IMR-90 (cell line): ENCODE data around the gene GLIS1. TPM values are rescaled to one million over a fixed set of nuclear protein-coding genes. Genes with fewer than 3 reads are reported as not detected.

Experiments
- ATAC-seq: fragments of 200-7000 bp; cut with Tn5 transposase; 2 replicates; pipeline ENCODE4 v1.9.1; 2020; ENCODE audit warnings: low read depth, mild to moderate bottlenecking, moderate library complexity
- BruUV-seq: library from RNA; stranded (reverse); fragments of 400-500 nt; replicated peaks from 2 replicates; lab custom pipeline; 2021; lab: Mats Ljungman, UMichigan
- CTCF ChIA-PET: fragments of 300-600 bp; formaldehyde crosslinking; extraction: SDS; loops from one replicate; lab custom pipeline; 2021; ENCODE audit warnings: antibody characterized with exemption; lab: Yijun Ruan, JAX
- POLR2A ChIA-PET: fragments of 300-600 bp; sonication (Branson Sonifier 250); formaldehyde crosslinking; loops from one replicate; lab custom pipeline; 2022; ENCODE audit warnings: antibody characterized with exemption; ENCODE audit not compliant: unreplicated experiment; lab: Charles Lee
- DNase-seq: peaks from one replicate; pipeline ENCODE4 v3.0.0; 2013
- H2AFZ ChIP-seq: replicated peaks from 2 replicates; pipeline ENCODE3; 2013; ENCODE audit warnings: low read length, mild to moderate bottlenecking; ENCODE audit not compliant: poor library complexity
- H2AK5ac ChIP-seq: 2 replicates; pipeline ENCODE4 v1.6.1; 2013; ENCODE audit warnings: low read depth, low read length, inconsistent platforms
- H2AK9ac ChIP-seq: replicated peaks from 2 replicates; pipeline ENCODE3; 2013; ENCODE audit warnings: mild to moderate bottlenecking, low read depth, low read length, moderate library complexity; ENCODE audit not compliant: poor library complexity
- H2BK120ac ChIP-seq: 2 replicates; pipeline ENCODE4 v1.6.1; 2013; ENCODE audit warnings: low read depth, low read length, inconsistent platforms
- H2BK15ac ChIP-seq: 3 replicates; pipeline ENCODE4 v1.6.1; 2013; ENCODE audit warnings: low read depth, low read length, inconsistent platforms
- H2BK20ac ChIP-seq: 2 replicates; pipeline ENCODE4 v1.6.1; 2013; ENCODE audit warnings: low read depth, mild to moderate bottlenecking, inconsistent platforms, low read length, moderate library complexity
- H2BK5ac ChIP-seq: 2 replicates; pipeline ENCODE4 v1.6.1; 2013; ENCODE audit warnings: mild to moderate bottlenecking, low read depth, low read length, inconsistent platforms; ENCODE audit not compliant: poor library complexity, severe bottlenecking
- H3K14ac ChIP-seq: replicated peaks from 2 replicates; pipeline ENCODE4 v1.6.1; 2013; ENCODE audit warnings: low read depth, low read length, inconsistent platforms
- H3K18ac ChIP-seq: 2 replicates; pipeline ENCODE4 v1.6.1; 2013; ENCODE audit warnings: low read depth, low read length, control low read depth
- H3K23ac ChIP-seq: 2 replicates; pipeline ENCODE4 v1.6.1; 2013; ENCODE audit warnings: low read depth, low read length, inconsistent platforms
- H3K27ac ChIP-seq: 2 replicates; pipeline ENCODE4 v1.5.1; 2013; ENCODE audit warnings: mild to moderate bottlenecking, control low read depth, low read length; ENCODE audit not compliant: insufficient read depth
- H3K27me3 ChIP-seq: 2 replicates; pipeline ENCODE4 v1.6.1; 2013; ENCODE audit warnings: low read length; ENCODE audit not compliant: control insufficient read depth, insufficient read depth
- H3K36me3 ChIP-seq: 2 replicates; pipeline ENCODE4 v1.6.1; 2013; ENCODE audit warnings: low read length, mixed read lengths; ENCODE audit not compliant: control insufficient read depth, insufficient read depth
- H3K4ac ChIP-seq: 2 replicates; pipeline ENCODE4 v1.6.1; 2013; ENCODE audit warnings: low read depth, low read length, inconsistent platforms
- H3K4me1 ChIP-seq: 2 replicates; pipeline ENCODE4 v1.6.1; 2013; ENCODE audit warnings: low read length, mixed read lengths; ENCODE audit not compliant: control insufficient read depth, insufficient read depth
- H3K4me2 ChIP-seq: 2 replicates; pipeline ENCODE4 v1.6.1; 2013; ENCODE audit warnings: low read depth, mild to moderate bottlenecking, control low read depth, low read length, moderate library complexity
- H3K4me3 ChIP-seq: 2 replicates; pipeline ENCODE4 v1.5.1; 2013; ENCODE audit warnings: low read depth, mild to moderate bottlenecking, control low read depth, low read length, moderate library complexity; ENCODE audit not compliant: insufficient read depth
- H3K56ac ChIP-seq: 2 replicates; pipeline ENCODE4 v1.6.1; 2013; ENCODE audit warnings: low read length, inconsistent platforms; ENCODE audit not compliant: insufficient read depth; ENCODE audit errors: extremely low read depth
- H3K79me1 ChIP-seq, 2 experiments: 2 replicates each; pipeline ENCODE4 v1.6.1; 2013; ENCODE audit warnings: low read length in 2 of 2, inconsistent platforms in 1 of 2, low read depth in 1 of 2
- H3K9ac ChIP-seq: 2 replicates; pipeline ENCODE4 v1.6.1; 2013; ENCODE audit warnings: low read depth, low read length, control low read depth
- H3K9me1 ChIP-seq: 2 replicates; pipeline ENCODE4 v1.6.1; 2013; ENCODE audit warnings: low read length, inconsistent platforms; ENCODE audit not compliant: insufficient read depth
- H3K9me3 ChIP-seq: 2 replicates; pipeline ENCODE4 v1.6.1; 2013; ENCODE audit warnings: low read length; ENCODE audit not compliant: control insufficient read depth, insufficient read depth
- H4K20me1 ChIP-seq: 2 replicates; pipeline ENCODE4 v1.6.1; 2013; ENCODE audit warnings: low read length, inconsistent platforms; ENCODE audit not compliant: insufficient read depth
- H4K5ac ChIP-seq: 2 replicates; pipeline ENCODE4 v1.6.1; 2013; ENCODE audit warnings: mild to moderate bottlenecking, low read depth, low read length, control low read depth
- H4K8ac ChIP-seq, 2 experiments: 2 replicates each; pipeline ENCODE4 v1.6.1; 2013; ENCODE audit warnings: low read depth in 2 of 2, low read length in 2 of 2, control low read depth in 1 of 2, inconsistent platforms in 1 of 2
- H4K91ac ChIP-seq: 2 replicates; pipeline ENCODE4 v1.6.1; 2013; ENCODE audit warnings: low read depth, low read length, inconsistent platforms; ENCODE audit not compliant: insufficient read depth
- BHLHE40 ChIP-seq: fragments of 150-350 bp; IDR thresholded peaks from 2 replicates; pipeline ENCODE4 v1.6.1; 2016; ENCODE audit warnings: mild to moderate bottlenecking, low read depth, low read length
- CEBPB ChIP-seq: IDR thresholded peaks from 2 replicates; pipeline ENCODE4 v1.6.1; 2012; ENCODE audit warnings: low read depth, low read length, improper control_type of control experiment
- CHD1 ChIP-seq: IDR thresholded peaks from 2 replicates; pipeline ENCODE4 v1.6.1; 2012; ENCODE audit warnings: low read depth, low read length, improper control_type of control experiment
- CTCF ChIP-seq: conservative IDR thresholded peaks from 2 replicates; pipeline ENCODE4 v1.5.1; 2012; ENCODE audit warnings: mild to moderate bottlenecking, low read depth, low read length, improper control_type of control experiment
- FOS ChIP-seq: fragments of 150-350 bp; IDR thresholded peaks from 2 replicates; pipeline ENCODE4 v1.6.1; 2016; ENCODE audit warnings: low read depth, low read length
- MAFK ChIP-seq: IDR thresholded peaks from 2 replicates; pipeline ENCODE4 v1.6.1; 2012; ENCODE audit warnings: low read depth, low read length, improper control_type of control experiment
- MAZ ChIP-seq: IDR thresholded peaks from 2 replicates; pipeline ENCODE4 v1.6.1; 2012; ENCODE audit warnings: low read depth, mild to moderate bottlenecking, low read length, improper control_type of control experiment, moderate library complexity, borderline replicate concordance
- MXI1 ChIP-seq: IDR thresholded peaks from 2 replicates; pipeline ENCODE4 v1.6.1; 2012; ENCODE audit warnings: low read depth, mild to moderate bottlenecking, low read length, moderate library complexity, borderline replicate concordance
- NFE2L2 ChIP-seq: fragments of 150-350 bp; IDR thresholded peaks from 2 replicates; pipeline ENCODE4 v1.6.1; 2016; ENCODE audit warnings: low read depth, mild to moderate bottlenecking, low read length
- POLR2A ChIP-seq: IDR thresholded peaks from 2 replicates; pipeline ENCODE4 v1.6.1; 2012; ENCODE audit warnings: mild to moderate bottlenecking, low read depth, low read length
- RAD21 ChIP-seq: IDR thresholded peaks from 2 replicates; pipeline ENCODE4 v1.6.1; 2012; ENCODE audit warnings: low read length, improper control_type of control experiment
- RCOR1 ChIP-seq: IDR thresholded peaks from 2 replicates; pipeline ENCODE4 v1.6.1; 2012; ENCODE audit warnings: mild to moderate bottlenecking, low read length, improper control_type of control experiment; ENCODE audit not compliant: insufficient replicate concordance
- RFX5 ChIP-seq: IDR thresholded peaks from 2 replicates; pipeline ENCODE4 v1.8.0; 2012; ENCODE audit warnings: low read depth, mild to moderate bottlenecking, low read length, moderate library complexity
- SMC3 ChIP-seq: fragments of 150-350 bp; IDR thresholded peaks from 2 replicates; pipeline ENCODE4 v1.6.1; 2016; ENCODE audit warnings: low read depth, mild to moderate bottlenecking, antibody characterized with exemption, low read length, moderate library complexity
- WGBS, 2 experiments: methylation state at CpG; one replicate each; pipeline versions ENCODE4 v1.1.5 to v1.1.7; 2013; ENCODE audit warnings: missing lambda C conversion rate in 2 of 2; ENCODE audit not compliant: insufficient read length in 1 of 2; ENCODE audit errors: extremely low coverage in 2 of 2; 5-methylcytosine and 5-hydroxymethylcytosine counted together
- dilution Hi-C: fragments of 300-500 bp; cut with HindIII; formaldehyde crosslinking; loops from one replicate; pipeline ENCODE4 v1.14.3; 2018; ENCODE audit warnings: low sequenced_read_pairs; ENCODE audit not compliant: unreplicated experiment
- in situ Hi-C: fragments of 300-500 bp; cut with MboI; formaldehyde crosslinking; loops from 3 replicates; pipeline ENCODE4 v1.14.3; 2019; ENCODE audit warnings: low sequenced_read_pairs, inconsistent platforms, mixed read lengths
- intact Hi-C: fragments of 100-400 bp; cut with micrococcal nuclease; formaldehyde crosslinking; loops from 2 replicates; pipeline ENCODE4 v1.10.0; 2022
- polyA plus RNA-seq, 3 experiments: library from polyadenylated mRNA; depleted of rRNA; stranded (reverse); fragments of >200 nt; gene quantifications; 2 replicates each; pipeline ENCODE4 v1.2.3, GENCODE V29; 2012; ENCODE audit warnings: low replicate concordance in 1 of 3
- total RNA-seq: library from RNA; depleted of rRNA; stranded (reverse); fragments of >200 nt; gene quantifications from 2 replicates; pipeline ENCODE4 v1.2.3, GENCODE V29; 2012
- TF ChIP-seq, protein P1 (sequence below): fragments of 150-350 bp; IDR thresholded peaks from 2 replicates; pipeline ENCODE4 v1.6.1; 2016; ENCODE audit warnings: low read depth, mild to moderate bottlenecking, low read length, moderate library complexity, borderline replicate concordance
- TF ChIP-seq, protein P2 (sequence below): fragments of 150-350 bp; IDR thresholded peaks from 2 replicates; pipeline ENCODE4 v1.6.1; 2017; ENCODE audit warnings: mild to moderate bottlenecking, antibody characterized with exemption, low read length, low read depth

Gene GLIS1
- total and polyA plus RNA-seq, 2 of the 4 experiments (the other 2 are of a cell fraction) = 0.18 to 2.3 TPM

GRCh38 chr1:53684741-53685140, 54.2 kb downstream of the GLIS1 start:
- Histone ChIP-seq H4K5ac (no peak overlapping the region), H2BK120ac (peak overlapping the region; percentile 89), H3K9ac (no peak overlapping the region), H3K56ac (no peak overlapping the region; the same call in 1 of the 2 replicates), H4K91ac (peak overlapping the region; percentile 86), H3K4me2 (peak overlapping the region; percentile 26), H3K4me3 (no peak overlapping the region), H2BK5ac (peak overlapping the region; percentile 21), H3K79me1 (peaks cover 0 to 52% of the 10 kb centered on the region in 2 experiments; a peak in 3 of 4 replicates), H3K27me3 (no peaks in the 10 kb centered on the region), H3K36me3 (no peaks in the 10 kb centered on the region), H2AK5ac (peak overlapping the region; percentile 83), H2AK9ac (peak overlapping the region; percentile 38), H3K4me1 (peaks cover 24% of the 10 kb centered on the region), H2AFZ (peak overlapping the region; percentile 64), H2BK20ac (peak overlapping the region; percentile 84), H3K18ac (no peak overlapping the region), H3K27ac (no peak overlapping the region; the same call in 1 of the 2 replicates), H4K20me1 (peaks cover 34% of the 10 kb centered on the region), H3K9me3 (no peaks in the 10 kb centered on the region), H3K9me1 (peaks cover 21% of the 10 kb centered on the region), H2BK15ac (peak overlapping the region; percentile 29; the same call in 2 of the 3 replicates), H3K14ac (peak overlapping the region; percentile 64), H4K8ac (peak overlapping the region; percentile 37; a peak in 2 of 4 replicates), H3K4ac (peak overlapping the region; percentile 87), H3K23ac (peak overlapping the region; percentile 87)
- ChIA-PET CTCF (no interaction called here), POLR2A (no interaction called here)
- in situ Hi-C loops = no loop called here
- no peak for DNase-seq
- intact Hi-C loops = loop anchor here (5.0 kb wide), 2 partner anchors 48 to 197 kb away; no protein-coding TSS in a partner anchor
- no peak for ATAC-seq
- dilution Hi-C loops = no loop called here
- TF ChIP-seq MXI1 = no peak
- no peak for TF ChIP-seq MAFK
- TF ChIP-seq RAD21 = no peak
- TF ChIP-seq CEBPB = no peak
- no peak for TF ChIP-seq FOS
- TF ChIP-seq NFE2L2 = no peak
- no peak for TF ChIP-seq CHD1
- TF ChIP-seq, protein P1, sequence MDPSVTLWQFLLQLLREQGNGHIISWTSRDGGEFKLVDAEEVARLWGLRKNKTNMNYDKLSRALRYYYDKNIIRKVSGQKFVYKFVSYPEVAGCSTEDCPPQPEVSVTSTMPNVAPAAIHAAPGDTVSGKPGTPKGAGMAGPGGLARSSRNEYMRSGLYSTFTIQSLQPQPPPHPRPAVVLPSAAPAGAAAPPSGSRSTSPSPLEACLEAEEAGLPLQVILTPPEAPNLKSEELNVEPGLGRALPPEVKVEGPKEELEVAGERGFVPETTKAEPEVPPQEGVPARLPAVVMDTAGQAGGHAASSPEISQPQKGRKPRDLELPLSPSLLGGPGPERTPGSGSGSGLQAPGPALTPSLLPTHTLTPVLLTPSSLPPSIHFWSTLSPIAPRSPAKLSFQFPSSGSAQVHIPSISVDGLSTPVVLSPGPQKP = no peak
- TF ChIP-seq RFX5 = no peak
- TF ChIP-seq RCOR1 = no peak
- no peak for TF ChIP-seq CTCF
- TF ChIP-seq SMC3 = no peak
- TF ChIP-seq BHLHE40 = no peak
- no peak for TF ChIP-seq MAZ
- TF ChIP-seq, protein P2, sequence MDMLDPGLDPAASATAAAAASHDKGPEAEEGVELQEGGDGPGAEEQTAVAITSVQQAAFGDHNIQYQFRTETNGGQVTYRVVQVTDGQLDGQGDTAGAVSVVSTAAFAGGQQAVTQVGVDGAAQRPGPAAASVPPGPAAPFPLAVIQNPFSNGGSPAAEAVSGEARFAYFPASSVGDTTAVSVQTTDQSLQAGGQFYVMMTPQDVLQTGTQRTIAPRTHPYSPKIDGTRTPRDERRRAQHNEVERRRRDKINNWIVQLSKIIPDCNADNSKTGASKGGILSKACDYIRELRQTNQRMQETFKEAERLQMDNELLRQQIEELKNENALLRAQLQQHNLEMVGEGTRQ = no peak
- TF ChIP-seq POLR2A = no peak
- BruUV-seq = no TSS peak
- 100% methylated on average over 1 of the region's 1 CpG; no CpG with 5 or more reads in 1 of the 2 experiments for WGBS, 2 experiments
